NCI-H1930 (cell line): ENCODE measurements around the gene IL25.
"Not testable (repeated sequence)": the region's sequence is repeated elsewhere in the genome, so short reads cannot be mapped to it uniquely, and the experiment has no call there.

Experiments
- DNase-seq, 2 experiments: peaks; one replicate each; lab custom pipeline; 2025; lab: John Stamatoyannopoulos, UW

The IL25 gene

DNA sequence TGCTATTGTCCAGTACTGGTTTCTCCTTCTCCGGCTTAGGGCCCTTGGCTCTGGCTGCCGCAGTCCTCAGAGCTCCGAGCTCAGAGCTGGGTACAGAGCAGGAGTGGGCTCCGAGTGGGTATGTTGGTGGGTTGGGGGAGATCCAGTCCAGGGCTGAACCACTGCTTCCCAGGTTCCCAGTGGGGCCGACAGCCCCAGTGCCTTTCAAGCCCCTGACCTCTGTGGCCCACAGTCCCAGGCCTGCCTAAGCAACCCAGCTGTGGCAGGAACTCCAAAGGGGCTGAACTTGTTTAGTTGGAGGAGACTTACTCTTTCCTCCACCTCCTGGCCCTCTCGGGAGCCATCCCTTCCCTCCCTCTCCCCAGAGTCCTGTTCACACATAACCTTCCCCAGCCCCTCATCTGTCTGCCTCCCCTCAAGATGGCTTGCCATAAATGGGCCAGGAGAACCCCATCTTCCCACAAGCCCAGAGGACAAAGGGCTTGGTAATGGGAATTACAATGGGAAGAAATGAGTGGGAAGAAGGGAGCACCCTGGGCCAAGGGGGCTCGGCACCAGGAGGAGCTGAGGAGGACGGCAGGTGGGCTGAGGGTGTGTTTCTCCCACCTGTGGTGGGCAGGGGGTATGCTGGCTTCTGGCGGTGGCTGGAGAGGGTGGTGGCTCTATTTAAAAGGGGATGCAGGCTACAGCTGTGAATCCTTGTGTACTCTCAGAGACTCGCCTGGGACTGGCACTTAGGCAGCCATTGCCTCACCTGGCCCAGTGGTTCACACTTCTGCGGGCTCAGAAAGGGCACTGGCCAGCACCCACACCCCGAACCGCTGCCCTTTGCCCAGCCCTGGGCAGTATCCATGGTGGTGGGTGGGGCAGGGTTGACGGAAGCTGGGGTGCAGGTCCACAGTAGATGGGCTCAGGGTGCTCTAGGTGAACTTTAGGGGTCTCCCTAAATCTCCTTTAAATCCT is 39.2 kb downstream of the IL25 start:
- no peak for DNase-seq

DNA sequence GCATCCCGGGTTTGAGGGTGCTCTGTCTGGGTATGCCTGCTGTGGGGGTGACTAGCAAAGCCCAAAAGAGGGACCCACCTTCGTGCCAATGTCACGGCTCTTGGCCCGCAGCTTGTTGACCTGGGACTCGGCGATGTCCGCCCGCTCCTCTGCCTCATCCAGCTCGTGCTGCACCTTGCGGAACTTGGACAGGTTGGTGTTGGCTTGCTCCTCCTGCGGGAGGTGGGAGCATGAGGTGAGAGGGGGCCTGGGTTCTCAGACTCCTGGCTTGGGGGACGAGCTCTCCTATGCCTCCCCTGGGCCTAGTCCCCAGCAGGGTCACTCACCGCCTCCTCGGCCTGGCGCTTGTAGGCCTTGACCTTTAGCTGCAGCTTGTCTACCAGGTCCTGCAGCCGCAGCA is 41.1 kb downstream of the IL25 start:
- DNase-seq = no peak

- no peak for DNase-seq
Measured at GRCh38 chr14:23414254-23414653, 41.6 kb downstream of the IL25 start.

- DNase-seq = no peak
Measured at GRCh38 chr14:23414906-23415820, 42.6 kb downstream of the IL25 start.

DNA sequence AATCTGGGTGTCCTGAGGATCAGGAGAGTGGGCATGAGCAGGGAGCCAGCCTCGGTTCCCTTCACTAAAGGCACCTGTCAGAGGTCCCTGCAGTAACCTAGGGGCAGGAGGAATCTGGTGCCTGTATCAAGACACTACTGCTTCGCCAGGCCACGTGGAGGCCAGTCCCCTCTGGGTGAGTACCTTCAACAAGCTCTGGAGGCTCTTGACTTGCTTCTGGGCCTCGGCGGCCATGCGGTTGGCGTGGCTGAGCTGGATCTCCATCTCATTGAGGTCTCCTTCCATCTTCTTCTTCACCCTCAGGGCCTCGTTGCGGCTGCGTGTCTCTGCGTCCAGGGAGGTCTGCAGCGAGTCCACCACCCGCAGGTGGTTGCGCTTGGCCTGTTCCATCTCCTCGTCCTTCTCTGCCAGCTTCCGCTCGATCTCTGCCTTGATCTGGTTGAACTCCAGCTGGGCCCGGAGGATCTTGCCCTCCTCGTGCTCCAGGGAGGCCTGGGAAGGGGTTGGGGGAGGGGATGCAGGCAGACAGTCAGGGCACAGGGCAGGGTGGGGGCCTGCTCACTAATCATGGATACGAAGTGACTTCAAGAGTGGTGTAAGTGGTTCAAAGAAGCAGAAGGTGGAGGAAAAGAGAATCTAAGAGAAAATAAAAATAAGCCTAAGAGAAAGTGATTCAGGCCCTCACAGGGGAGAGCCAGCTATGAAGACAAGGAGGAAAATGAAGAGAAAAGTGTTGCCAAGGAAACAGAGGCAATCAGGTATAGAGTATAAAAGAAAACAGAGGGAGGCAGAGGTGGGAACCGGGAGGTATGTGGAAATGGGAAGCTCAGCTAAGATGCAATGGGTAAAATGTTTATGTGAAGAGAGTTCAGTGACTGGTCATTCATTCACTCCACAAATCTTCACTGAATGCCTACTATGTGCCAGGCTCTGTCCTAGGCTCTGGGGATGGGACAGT is 43.5 kb downstream of the IL25 start:
- DNase-seq = no peak

DNA sequence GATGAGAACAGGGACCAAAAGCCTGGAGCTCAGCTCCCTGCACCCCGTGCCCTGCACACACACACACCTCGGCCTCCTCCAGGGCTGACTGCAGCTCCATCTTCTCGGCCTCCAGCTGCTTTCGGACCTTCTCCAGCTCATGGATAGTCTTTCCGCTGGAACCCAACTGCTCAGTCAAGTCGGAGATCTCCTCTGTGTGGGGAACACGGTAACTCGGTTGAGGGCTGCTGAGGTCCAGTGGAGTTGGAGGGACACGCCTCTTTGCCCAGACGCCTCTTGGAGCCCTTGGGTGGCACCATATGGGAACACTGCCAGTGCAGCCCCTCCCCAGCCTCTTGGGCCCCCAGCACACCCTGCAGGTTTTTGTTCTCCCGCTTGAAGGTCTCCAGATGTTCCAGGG is 44.2 kb downstream of the IL25 start:
- no peak for DNase-seq

DNA sequence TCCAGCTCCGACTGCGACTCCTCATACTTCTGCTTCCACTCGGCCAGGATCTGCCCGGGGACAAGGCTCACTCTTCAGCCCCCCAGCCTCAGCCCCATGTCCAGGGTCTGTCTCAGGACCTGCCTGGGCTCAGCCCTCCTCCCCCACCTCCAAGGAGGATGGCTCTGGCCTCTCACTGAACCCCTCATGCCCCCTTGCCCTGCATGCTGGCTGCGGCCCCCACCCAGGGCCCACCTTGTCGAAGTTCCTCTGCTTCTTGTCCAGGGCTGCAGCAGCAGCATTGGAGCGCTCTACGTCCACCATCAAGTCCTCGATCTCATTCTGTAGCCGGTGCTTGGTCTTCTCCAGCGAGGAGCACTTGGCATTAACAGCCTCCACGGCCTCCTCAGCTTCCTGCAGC is 44.7 kb downstream of the IL25 start:
- not testable (repeated sequence) for DNase-seq

- no peak for DNase-seq
Measured at GRCh38 chr14:23418021-23418420, 45.4 kb downstream of the IL25 start.

GRCh38 chr14:23419646-23420045 is 47.0 kb downstream of the IL25 start:
- DNase-seq = not testable (repeated sequence)

- no peak for DNase-seq
Measured at GRCh38 chr14:23421594-23421993, 49.0 kb downstream of the IL25 start.

GRCh38 chr14:23423657-23424056 is 51.0 kb downstream of the IL25 start:
- DNase-seq = no peak

DNA sequence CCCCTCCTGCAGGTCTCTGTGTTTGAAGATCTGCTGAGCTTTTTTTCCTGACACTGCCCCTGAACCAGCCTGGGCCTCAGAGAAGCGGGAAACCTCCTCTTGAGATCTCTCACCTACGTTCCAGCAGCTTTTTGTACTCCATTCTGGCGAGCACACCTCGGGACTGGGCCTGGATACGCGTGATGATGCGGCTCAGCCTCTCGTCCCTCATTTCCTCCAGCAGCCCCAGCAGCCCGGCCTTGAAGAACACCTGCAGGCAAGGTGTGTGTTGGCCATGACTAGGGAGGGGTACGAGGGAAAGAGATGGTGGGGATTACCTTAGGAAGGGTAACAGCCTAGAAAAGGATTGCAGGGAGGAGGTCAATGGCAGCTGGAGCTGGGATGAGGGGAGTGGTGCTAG is 52.6 kb downstream of the IL25 start:
- no peak for DNase-seq

GRCh38 chr14:23425798-23426197 is 53.2 kb downstream of the IL25 start:
- DNase-seq = not testable (repeated sequence)
